ENCODE results near the gene EML6.

GRCh38 chr2:54787755-54788366, 64.4 kb downstream of the EML6 start:
- TF ChIP-seq POLR2AphosphoS5 (IDR thresholded peaks at IDR 0.05; ENCODE audit: borderline replicate concordance, low read depth, low read length) (no peak), EZH2 (IDR thresholded peaks at IDR 0.05) (no peak), FOXP2 (optimal IDR thresholded peaks at IDR 0.05; ENCODE audit: control extremely low read depth, extremely low read length, insufficient read depth) (no peak)

Data from SK-N-MC (cell line).